Colon (tissue), 2 donors: ENCODE results near the gene GFOD2.

ENCODE experiments used
- FAIRE-seq: peaks from 2 replicates; lab custom pipeline; 2012; peaks lifted over from hg19 to GRCh38; lab: Jason Lieb, UNC
- donor health status: control.
- donor health status: control.

Gene GFOD2

GRCh38 chr16:67669499-67670101 is 49.5 kb downstream of the GFOD2 start:
- no peak for FAIRE-seq

- no peak for FAIRE-seq
Measured at GRCh38 chr16:67668495-67669157, 50.5 kb downstream of the GFOD2 start.

- FAIRE-seq: no peak
Measured at GRCh38 chr16:67667817-67668494, 51.2 kb downstream of the GFOD2 start.

GRCh38 chr16:67667453-67667816 is 51.7 kb downstream of the GFOD2 start:
- FAIRE-seq: no peak

- FAIRE-seq: no peak
Measured at GRCh38 chr16:67666559-67667452, 52.3 kb downstream of the GFOD2 start, which contains the start of the genes C16orf86 and ENKD1. Gene C16orf86 (plus strand): TSS chr16:67666814. CDS start chr16:67666971, 157 bp downstream. Gene ENKD1 (minus strand): TSS chr16:67666750. CDS start chr16:67666442, 308 bp downstream.

- FAIRE-seq: no peak
Measured at GRCh38 chr16:67666032-67666551, 53.0 kb downstream of the GFOD2 start.

GRCh38 chr16:67665598-67665997 is 53.5 kb downstream of the GFOD2 start:
- FAIRE-seq: no peak

- FAIRE-seq: no peak
Measured at GRCh38 chr16:67664871-67665270, 54.2 kb downstream of the GFOD2 start.

- no peak for FAIRE-seq
Measured at GRCh38 chr16:67664258-67664657, 54.9 kb downstream of the GFOD2 start.

GRCh38 chr16:67663877-67664222 is 55.3 kb downstream of the GFOD2 start:
- no peak for FAIRE-seq

- no peak for FAIRE-seq
Measured at GRCh38 chr16:67663151-67663876, 55.8 kb downstream of the GFOD2 start.

GRCh38 chr16:67662653-67663010 is 56.5 kb downstream of the GFOD2 start:
- FAIRE-seq: no peak

- no peak for FAIRE-seq
Measured at GRCh38 chr16:67661886-67662652, 57.0 kb downstream of the GFOD2 start.

- FAIRE-seq: no peak
Measured at GRCh38 chr16:67661101-67661761, 57.9 kb downstream of the GFOD2 start.

- FAIRE-seq: no peak
Measured at GRCh38 chr16:67660564-67661028, 58.5 kb downstream of the GFOD2 start, which contains the start of gene PARD6A. Gene PARD6A (plus strand): TSS chr16:67660960. CDS start chr16:67661039, 79 bp downstream.

GRCh38 chr16:67659675-67660563 is 59.2 kb downstream of the GFOD2 start, which contains the start of gene ACD:
Gene ACD (minus strand): TSS chr16:67660260. CDS start chr16:67660220, 40 bp downstream.
- no peak for FAIRE-seq

GRCh38 chr16:67658849-67659674 is 60.1 kb downstream of the GFOD2 start:
- no peak for FAIRE-seq
